Measurements from ENCODE around the gene FAM120A. TPM values are rescaled to one million over a fixed set of nuclear protein-coding genes. Genes with fewer than 3 reads are reported as not detected.

The FAM120A gene
- total RNA-seq, 1 donor from 2014 or later = 57.7 TPM

GRCh38 chr9:93577975-93578682 is 126.6 kb downstream of the FAM120A start:
- DNase-seq (ENCODE audit: low read depth) = no peak
- peaks cover 77% of the 10 kb centered on the region for H3K79me2 ChIP-seq (ENCODE audit: insufficient read depth, low read length)
- Mint-ChIP-seq H3K27me3 (ENCODE audit: low read depth, unreplicated experiment) (no peaks in the 10 kb centered on the region), H3K4me1 (ENCODE audit: low read depth, unreplicated experiment) (peaks cover 10% of the 10 kb centered on the region), H3K36me3 (ENCODE audit: low read depth, unreplicated experiment) (peaks cover 3% of the 10 kb centered on the region), H3K9me3 (ENCODE audit: unreplicated experiment) (peaks cover 6% of the 10 kb centered on the region), H3K4me3 (ENCODE audit: unreplicated experiment) (peak overlapping the region; percentile 86), H3K27ac (ENCODE audit: unreplicated experiment) (peak overlapping the region; percentile 75)
- peak overlapping the region; percentile 88 for H3K4me2 ChIP-seq (ENCODE audit: low read length)
- peaks cover 18% of the 10 kb centered on the region for H3K4me1 ChIP-seq (ENCODE audit: insufficient read depth, low read length)
- no peaks in the 10 kb centered on the region for H3K9me3 ChIP-seq (ENCODE audit: insufficient read depth, low read depth, low read length)
- no peak overlapping the region for H2AFZ ChIP-seq (ENCODE audit: low read depth, low read length)
- no peaks in the 10 kb centered on the region for H3K27me3 ChIP-seq (ENCODE audit: insufficient read depth, low read length)
- peaks cover 56% of the 10 kb centered on the region for H4K20me1 ChIP-seq (ENCODE audit: insufficient read depth, low read length)
- FAIRE-seq = no peak
- TF ChIP-seq CTCF (IDR thresholded peaks at IDR 0.05; ENCODE audit: insufficient read depth, low read depth, low read length) (no peak), EZH2 (IDR thresholded peaks at IDR 0.05; ENCODE audit: insufficient read depth, low read length) (no peak)
- peak overlapping the region; percentile 70 for H3K4me3 ChIP-seq (ENCODE audit: insufficient read depth, low read depth, low read length)
- no peak overlapping the region for H3K27ac ChIP-seq (ENCODE audit: low read depth, low read length)
- H3K9ac ChIP-seq (ENCODE audit: low read length) = peak overlapping the region; percentile 66
- no peaks in the 10 kb centered on the region for H3K36me3 ChIP-seq (ENCODE audit: insufficient read depth, low read length)

DNA sequence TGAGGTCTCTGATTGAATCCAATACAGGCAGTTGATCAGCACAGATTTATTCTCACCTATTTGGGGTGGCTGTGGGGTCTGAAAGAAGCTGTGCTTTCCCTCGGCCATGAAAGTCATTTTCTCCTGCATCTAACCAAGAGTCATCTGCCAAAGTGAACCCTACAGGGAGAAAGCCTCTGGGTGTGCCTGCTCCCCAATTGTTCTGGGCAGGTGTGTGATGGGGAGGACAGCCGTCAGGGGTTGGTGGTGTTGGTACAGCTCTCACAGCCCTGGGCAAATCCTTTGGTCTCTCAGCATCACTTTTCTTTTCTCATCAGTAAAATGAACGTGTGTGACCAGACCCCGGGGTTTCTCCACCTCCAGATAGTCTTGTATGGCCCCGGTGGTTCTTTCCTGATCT is 127.4 kb downstream of the FAM120A start:
- no peak overlapping the region for H3K4me3 ChIP-seq (ENCODE audit: insufficient read depth, low read depth, low read length)
- H3K36me3 Mint-ChIP-seq (ENCODE audit: low read depth, unreplicated experiment) = peaks cover 3% of the 10 kb centered on the region
- H3K4me2 ChIP-seq (ENCODE audit: low read length) = peak overlapping the region; percentile 88
- H3K27me3 ChIP-seq (ENCODE audit: insufficient read depth, low read length) = no peaks in the 10 kb centered on the region
- no peak overlapping the region for H3K27ac Mint-ChIP-seq (ENCODE audit: unreplicated experiment)
- DNase-seq (ENCODE audit: low read depth) (no peak), FAIRE-seq (no peak)
- peaks cover 18% of the 10 kb centered on the region for H3K4me1 ChIP-seq (ENCODE audit: insufficient read depth, low read length)
- no peak overlapping the region for H3K27ac ChIP-seq (ENCODE audit: low read depth, low read length)
- H3K9me3 Mint-ChIP-seq (ENCODE audit: unreplicated experiment) = peaks cover 10% of the 10 kb centered on the region
- H2AFZ ChIP-seq (ENCODE audit: low read depth, low read length) = no peak overlapping the region
- peaks cover 84% of the 10 kb centered on the region for H3K79me2 ChIP-seq (ENCODE audit: insufficient read depth, low read length)
- H3K9me3 ChIP-seq (ENCODE audit: insufficient read depth, low read depth, low read length) = no peaks in the 10 kb centered on the region
- H3K9ac ChIP-seq (ENCODE audit: low read length) = no peak overlapping the region
- H3K4me3 Mint-ChIP-seq (ENCODE audit: unreplicated experiment) = peak overlapping the region; percentile 41
- peaks cover 10% of the 10 kb centered on the region for H3K4me1 Mint-ChIP-seq (ENCODE audit: low read depth, unreplicated experiment)
- no peak for TF ChIP-seq EZH2 (IDR thresholded peaks at IDR 0.05; ENCODE audit: insufficient read depth, low read length)
- TF ChIP-seq CTCF (IDR thresholded peaks at IDR 0.05; ENCODE audit: insufficient read depth, low read depth, low read length) = no peak
- no peaks in the 10 kb centered on the region for H3K27me3 Mint-ChIP-seq (ENCODE audit: low read depth, unreplicated experiment)
- peaks cover 60% of the 10 kb centered on the region for H4K20me1 ChIP-seq (ENCODE audit: insufficient read depth, low read length)
- H3K36me3 ChIP-seq (ENCODE audit: insufficient read depth, low read length) = no peaks in the 10 kb centered on the region
